ENCODE data around the gene AP4S1.
A peak's percentile ranks its signal among the peaks of the same experiment; 100 is the strongest.
"Not testable (repeated sequence)": the region's sequence is repeated elsewhere in the genome, so short reads cannot be mapped to it uniquely, and the experiment has no call there.

Gene AP4S1

DNA sequence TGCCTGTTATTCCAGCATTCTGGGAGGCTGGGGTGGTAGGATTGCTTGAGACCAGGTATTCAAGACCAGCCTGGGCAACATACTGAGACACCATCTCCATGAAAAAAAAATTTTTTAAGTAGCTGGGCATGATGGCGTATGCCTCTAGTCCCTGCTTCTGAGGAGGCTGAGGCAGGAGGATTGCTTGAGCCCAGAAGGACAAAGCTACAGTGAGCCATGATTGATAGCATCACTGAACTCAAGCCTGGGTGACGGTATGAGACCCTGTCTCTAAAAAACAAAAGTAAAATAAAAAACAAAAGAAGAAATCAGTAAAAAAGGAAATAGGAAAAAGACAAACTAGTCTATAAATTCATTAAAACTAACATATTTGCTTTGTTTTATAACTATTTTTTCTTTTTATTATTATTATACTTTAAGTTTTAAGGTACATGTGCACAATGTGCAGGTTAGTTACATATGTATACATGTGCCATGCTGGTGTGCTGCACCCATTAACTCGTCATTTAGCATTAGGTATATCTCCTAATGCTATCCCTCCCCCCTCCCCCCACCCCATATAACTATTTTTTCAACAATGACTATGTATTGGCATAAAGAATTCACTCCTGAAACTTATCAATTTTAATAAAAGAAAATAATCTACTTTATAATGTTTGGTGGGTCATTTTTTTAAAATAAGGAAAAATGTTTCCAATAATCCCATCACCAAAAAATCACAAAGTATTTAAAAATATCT is 15.4 kb upstream of the AP4S1 start:
- no peak for DNase-seq

DNA sequence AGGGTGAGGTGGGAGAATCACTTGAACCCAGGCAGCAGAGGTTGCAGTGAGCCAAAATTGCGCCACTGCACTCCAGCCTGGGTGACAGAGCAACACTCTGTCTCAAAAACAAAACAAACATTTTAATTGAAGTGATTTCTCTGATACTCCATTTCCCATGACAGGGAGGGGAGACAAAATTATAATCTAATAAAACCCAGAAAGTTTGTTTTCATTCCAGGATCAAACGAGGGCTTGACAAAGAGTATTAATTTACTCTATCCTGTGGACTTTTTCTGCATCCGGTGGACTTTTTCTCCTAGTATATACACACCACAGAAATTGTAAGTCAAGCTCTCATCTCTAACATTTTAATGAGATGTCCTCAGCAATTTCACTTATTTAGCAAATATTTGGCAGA is 14.5 kb upstream of the AP4S1 start:
- no peak for DNase-seq

DNA sequence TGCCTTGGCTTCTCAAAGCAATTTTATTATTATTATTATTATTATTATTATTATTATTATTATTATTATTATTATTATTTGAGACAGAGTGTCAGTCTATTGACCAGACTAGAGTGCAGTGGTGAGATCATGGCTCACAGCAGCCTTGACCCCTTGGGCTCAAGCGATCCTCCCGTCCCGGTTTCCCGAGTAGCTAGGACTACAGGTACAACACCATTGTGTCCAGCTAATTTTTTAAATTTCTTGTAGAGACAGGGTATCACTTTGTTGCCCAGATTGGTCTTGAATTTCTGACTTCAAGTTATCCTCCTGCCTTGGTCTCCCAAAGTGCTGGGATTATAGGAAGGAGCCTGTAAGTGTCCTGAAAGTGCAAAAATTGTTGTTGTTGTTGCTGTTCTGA is 11.6 kb upstream of the AP4S1 start:
- DNase-seq = no peak

DNA sequence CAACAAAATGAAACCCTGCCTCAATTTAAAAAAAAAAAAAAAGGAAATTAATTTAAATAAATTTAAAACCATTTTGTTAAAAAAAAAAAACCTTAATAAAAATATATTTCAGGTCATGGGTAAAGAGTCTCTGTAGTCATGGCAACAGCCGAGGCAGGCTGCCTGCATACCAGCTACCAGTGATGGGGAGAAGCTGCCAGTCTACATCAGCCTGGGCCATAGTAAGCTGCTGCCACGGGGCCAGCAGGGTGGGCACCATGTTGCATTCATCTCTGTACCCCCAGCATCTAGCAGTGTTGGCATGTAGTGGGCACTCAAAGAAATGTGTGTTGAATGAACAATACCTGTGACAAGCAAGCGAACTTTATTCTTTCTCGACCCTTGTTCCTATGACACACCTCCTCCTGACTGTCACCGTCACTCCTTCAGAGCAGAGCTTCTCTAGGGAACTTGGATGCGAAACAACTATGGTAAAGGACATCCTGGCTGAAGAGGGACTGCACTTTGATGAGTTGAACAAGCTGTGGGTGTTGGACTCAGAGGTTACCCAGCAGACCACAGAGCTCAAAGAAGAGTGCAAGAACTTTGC is 7.3 kb upstream of the AP4S1 start:
- no peak for DNase-seq

DNA sequence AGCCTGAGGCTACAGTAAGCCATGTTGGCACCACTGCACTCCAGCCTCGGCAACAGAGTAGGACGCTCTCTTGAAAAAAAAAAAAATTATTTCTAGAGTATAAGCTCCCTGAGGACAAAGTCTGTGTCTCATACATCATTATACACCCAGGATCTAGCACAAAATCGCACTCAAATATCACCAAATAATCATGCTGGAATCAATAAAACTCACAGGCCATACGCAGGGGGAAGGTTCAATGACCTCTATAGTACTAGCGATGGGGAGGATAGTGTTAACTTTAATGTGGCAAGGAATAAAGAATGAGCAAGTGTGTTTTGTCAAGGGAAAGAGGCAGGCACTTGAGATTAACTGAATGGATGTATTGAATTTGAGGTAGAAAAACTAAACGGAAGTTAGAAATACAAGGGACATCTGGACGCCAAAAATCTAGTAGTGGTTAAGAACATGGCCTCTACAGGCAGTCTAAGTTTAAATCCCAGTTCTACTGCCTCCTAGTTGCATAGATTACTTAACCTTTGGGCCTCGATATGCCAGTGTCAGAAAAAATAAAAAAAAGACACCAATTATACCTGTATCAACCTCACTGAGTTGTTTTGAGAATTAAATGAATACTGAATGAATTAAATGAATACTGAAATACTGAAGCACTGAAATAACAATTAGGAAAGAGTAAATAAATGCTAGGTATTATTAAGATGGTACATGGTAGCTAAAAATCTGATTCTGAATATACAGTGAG is 4.4 kb upstream of the AP4S1 start:
- DNase-seq = no peak

DNA sequence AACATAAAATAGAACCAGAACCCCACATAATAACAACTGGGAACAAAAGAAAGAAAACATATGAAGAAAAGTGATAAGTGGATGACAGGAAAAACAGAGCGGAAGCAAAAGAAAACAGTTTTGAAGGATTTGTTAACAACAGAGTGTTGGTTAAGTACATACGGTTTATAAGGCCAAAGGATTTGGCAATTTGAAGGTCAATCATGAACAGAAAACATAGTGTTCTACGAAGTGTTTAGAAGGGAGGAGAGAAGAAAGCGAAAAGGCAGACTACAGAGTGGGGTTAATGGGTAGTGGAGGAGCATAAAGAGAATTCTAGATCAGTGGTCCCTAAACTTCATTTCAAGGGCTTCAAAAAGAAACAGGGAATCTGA is 3.9 kb upstream of the AP4S1 start:
- no peak for DNase-seq

DNA sequence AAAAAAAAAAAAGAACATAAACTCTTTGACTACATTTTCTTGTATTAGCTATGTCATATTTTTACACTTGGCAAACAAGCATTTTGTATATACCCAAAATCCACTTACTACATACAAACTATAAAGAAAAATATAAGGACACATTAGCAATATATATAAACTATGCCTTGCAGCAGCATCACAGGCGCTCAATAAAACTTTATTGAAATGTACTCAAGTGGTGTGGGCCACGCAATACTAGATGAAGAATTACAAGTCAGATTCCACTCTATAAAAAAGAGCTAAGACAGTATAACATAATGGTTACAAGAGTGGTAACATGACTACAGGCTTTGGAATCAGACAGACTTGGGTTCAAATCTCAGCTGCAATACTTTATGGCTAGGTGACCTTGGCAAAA is 3.1 kb upstream of the AP4S1 start:
- DNase-seq = no peak

DNA sequence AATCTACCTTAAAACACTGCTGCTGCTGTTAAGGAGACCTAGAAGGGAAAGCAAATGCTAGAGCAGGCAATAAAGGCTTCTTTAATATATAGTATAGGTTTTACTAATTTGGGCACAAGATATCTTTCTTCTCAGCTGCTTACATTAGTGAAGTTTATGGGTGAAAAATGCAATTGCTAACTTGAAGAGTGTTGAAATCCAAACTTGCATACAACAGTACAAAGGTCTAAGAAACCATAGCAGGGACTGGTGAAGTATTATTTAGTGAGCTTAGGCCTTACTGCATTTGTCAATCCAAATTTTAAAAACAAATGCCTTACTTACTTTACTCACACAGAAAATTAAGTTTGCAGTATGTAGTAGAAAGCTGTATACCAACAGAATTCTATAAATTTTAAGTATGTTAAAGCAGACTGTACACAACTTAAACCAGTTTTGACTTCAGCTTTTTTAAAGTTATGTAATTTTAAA is 1.4 kb upstream of the AP4S1 start:
- no peak for DNase-seq

DNA sequence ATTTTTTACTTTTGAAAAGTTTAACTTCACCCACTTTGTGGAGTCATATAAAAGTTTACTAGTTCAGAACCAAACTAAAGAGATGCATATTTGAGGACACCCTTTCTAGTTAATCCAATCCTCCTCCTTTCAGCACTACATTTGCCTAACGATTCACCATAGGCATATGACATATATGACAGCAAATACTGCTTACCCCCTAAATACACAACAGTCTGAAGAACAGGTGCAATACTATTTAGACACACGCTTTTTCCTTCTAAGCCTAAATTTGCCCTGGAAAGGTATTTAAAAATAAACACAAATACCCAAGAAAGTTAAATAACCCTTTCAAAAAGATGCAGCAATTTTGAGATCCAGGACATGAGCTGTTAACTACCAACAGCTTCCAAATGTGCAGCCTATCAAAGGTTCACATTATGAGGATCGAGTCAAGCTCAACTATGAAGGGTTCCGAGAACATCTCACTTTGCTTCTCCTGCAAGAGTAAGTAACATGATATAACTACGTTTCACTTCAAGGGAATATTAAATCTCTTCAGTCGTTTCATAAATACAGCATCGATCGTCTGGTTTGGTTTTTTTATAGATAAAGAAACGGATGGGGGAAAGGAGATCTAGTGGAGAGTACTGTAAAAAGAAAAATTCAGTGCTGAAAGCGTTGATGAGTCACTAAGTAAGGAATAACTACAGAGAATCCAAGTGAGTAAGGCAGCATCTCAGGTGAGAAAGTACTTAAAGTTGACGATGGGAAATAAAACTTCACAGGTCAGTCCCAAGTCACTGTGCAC is 677 bp upstream of the AP4S1 start:
- DNase-seq = no peak

DNA sequence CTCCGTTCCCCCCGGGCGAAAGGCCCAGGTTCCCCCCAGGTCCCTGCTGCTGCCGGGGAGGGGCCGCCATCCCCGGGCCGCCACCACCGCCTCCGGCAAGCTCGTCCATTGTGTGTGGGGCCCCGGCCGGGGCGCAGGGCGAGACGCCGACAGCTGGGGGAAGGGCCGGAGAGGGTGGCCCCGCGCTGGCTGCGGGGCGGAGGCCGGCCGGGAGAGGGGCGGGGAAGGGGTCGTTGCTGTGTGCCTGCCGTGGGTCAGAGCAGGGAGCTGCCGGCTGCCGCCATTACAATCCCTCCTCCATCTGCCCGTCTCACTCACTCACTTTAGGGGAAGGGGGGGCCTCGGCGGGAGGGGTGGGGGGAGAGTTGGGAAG is 614 bp downstream of the AP4S1 start, which contains the start of gene STRN3:
Gene STRN3 (minus strand): TSS at position 303 of the 373 bp plus-strand sequence. CDS start 194 bp downstream, at position 109.
- no peak for DNase-seq

DNA sequence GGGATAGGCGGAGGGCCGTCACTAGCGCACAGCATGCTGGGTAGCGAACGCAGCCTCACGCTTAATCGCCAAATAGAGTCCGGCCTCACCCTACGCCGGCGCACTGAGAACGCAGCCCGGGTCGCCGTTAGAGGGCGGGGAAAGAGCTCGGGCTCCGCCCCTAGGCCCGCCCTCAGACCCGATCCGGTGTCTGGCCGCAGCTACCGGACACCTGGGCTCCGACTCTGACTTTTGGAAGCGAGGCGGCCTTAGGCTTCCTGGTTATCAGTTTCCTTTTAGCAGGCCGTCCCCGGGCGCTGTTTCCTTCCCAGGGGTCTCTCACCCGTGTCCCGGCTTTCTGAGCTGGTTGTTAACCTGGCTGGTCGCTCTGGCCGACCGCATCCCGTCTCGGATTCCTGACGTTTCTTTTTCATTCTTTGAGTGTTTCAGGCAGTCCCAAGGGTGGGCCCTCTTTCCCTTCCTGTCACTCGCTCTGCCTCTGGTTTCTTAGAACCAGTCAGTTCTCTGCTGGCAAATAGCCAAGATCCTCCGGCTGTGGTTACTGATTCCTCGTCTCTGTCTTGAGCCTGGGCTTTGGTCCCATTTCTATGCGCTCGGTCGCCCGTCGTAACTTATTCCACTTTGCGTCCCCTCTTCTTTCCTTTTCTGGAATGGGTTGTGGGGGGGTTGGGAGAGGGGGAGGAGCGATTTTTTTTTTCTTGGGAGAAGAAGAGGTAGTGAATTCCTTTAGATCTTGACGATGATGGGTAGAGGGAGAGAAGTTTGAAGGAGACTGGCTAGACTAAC is 1.2 kb downstream of the AP4S1 start:
- peak; percentile 95 for DNase-seq

DNA sequence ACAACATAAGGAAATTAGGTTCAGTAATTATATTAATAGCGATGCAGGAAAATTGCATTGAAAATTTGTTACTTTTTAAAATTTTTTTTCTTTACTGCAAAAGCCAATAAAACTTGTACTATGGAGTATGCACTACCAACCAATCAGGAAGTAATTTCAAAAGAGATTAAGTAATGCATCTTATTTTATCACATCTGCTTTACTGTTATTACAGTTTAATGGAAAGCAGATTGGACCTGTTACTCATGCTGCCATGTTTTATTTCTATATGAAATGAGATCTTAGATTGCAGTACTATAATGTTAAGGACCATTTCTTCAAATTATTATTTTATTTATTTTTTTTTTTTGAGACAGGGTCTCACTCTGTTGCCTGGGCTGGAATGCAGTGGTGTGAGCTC is 2.4 kb downstream of the AP4S1 start:
- DNase-seq = no peak

DNA sequence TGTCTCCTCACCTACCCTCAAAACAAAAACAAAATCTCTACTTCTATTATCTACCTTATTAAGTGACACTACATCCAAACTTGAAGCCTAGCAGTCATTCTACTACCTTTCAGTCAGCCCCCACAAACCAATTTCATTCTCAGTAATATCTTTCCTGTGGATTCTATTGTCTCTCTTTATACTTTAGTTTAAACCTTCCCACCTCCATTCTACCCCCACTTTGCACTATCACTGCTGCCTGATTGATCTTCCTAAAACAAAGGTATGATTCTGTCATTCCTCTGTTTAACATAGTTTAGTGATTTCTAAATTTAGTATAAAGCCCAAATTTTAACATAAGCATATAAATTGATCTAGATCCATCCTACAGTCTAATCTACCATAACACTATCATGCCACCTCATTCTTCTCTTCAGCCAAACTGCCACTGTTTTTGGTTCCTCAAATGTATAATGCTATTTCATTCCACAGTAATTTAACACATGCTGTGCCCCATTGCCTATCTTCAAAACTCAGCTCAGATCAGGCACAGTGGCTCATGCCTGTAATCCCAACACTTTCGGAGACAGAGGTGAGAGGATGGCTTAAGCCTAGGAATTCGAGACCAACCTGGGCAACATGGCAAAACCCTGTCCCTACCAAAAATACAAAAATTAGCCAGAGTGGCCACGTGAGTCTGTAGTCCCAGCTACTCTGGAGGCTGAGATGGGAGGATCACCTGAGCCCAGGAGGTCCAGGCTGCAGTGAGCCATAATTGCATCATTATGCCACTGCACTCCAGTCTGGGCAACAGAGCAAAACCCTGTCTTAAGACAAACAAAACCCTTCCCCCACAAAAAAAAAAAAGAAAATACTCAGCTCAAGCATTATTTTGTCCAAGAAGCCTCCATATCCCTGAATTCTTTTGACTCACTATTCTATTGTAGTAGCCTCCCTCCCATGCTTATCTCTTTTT is 3.8 kb downstream of the AP4S1 start:
- DNase-seq = no peak

DNA sequence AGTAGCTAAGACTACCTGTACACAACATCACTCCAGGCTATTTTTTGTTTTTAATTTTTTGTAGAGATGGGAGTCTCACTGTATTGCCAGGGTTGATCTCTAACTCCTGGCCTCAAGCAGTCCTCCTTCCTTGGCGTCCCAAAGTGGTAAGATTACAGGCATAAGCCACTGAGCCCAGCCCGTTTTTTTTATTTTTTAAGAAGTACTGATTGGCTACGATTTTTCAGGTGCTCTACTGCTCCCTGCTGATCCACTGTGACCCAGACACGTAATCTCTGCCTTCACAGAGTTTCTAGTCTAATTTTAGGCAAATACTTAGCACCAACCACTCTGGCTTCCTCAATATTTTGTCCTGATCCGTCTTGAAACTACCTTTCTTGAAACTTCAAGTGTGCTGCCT is 5.0 kb downstream of the AP4S1 start:
- DNase-seq = no peak

DNA sequence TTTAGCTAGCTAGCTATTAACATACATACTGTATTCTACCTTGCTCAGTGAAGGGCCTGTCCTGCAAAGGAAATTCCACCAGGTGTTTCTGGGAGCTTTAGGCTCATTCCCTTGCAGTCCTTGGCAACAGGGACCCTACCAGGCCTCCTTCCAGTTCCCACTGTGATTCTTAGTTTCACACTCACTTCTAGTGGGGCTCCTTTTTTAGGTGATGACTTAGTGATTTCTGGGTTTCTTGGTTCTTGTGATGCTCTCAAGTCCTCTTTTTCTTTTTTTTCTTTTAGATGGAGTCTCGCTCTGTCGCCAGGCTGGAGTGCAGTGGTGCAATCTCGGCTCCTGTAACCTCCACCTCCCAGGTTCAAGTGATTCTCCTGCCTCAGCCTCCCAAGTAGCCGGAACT is 11.1 kb downstream of the AP4S1 start:
- DNase-seq = no peak

DNA sequence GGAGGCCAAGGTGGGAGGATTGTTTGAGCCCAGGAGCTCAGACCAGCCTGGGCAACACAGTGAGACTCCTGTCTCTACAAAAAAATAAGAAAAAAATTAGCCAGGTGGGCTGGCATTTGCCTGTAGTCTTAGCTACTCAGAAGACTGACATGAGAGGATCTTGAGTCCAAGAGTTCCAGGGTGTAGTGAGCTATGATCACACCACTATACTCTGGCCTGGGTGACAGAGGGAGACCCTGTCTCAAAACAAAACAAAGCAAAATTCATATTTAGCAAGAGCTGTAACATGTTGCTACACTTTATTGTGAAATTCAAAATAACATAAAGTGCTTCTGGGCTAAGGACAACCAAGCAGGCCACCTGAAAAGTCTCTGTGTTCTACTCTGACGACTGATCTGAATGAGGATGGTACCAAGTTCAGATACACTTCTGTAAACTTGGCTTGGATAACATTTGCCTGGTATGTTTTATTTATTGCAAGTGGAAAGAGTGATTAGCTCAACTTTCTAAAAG is 12.3 kb downstream of the AP4S1 start:
- DNase-seq = no peak

DNA sequence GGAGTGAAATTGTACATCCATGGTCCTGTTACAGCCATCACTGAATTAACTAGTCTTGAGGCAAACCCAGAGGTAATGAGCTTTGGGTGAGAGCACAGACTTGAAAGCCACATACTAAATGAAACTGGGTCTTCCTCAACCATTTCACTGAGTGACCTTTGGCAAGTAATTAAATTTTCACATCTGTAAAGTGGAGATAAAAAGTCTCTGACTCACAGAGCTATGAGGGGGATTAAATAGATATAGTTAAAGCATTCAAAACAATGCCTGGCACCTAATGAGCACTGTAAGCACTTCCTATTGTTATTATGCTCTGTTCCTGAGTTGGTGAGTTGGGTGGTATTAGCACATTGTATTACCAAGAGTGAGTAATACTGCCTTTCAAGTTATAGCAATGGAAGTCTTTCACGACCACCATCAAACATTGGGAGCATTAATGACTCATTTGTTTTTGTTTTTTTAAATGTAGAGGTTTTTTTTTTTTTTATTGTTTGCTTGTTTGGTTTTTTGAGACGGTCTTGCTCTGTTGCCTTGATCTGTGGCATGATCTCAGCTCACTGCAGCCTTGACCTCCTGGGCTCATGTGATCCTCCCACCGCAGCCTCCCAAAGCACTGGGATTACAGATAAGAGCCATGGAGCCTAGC is 13.2 kb downstream of the AP4S1 start:
- no peak for DNase-seq

DNA sequence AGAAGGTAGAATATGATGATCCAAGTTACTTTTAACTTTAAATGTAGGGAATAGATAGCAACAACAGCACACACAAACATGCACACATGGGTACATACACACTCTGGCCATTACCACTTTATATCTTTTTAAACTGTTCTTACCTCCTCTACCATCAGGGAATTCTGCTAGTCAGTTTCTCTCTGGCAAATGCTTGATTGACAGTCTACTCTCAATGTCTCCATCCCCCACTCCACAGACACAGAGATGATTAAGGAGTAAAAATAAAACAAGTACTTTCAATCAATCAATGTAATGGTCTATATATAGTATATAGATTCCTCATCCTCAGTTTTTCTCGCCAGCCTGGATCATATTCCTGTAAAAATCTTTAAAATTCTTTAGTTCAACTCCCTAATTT is 16.9 kb downstream of the AP4S1 start:
- DNase-seq = no peak

DNA sequence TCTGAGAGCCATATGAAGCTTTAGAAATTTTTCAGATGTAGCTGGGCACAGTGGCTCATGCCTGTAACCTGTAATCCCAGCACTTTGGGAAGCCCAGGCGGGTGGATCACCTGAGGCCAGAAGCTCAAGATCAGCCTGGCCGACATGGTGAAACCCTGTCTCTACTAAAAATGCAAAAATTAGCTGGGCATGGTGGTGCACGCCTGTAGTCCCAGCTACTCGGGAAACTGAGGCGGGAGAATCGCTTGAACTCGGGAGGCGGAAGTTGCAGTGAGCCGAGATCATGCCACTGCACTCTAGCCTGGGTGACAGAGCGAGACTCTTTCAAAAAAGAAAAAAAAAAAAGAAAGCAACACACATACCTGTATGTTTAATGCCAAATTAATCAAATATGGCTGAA is 17.4 kb downstream of the AP4S1 start:
- DNase-seq = not testable (repeated sequence)

DNA sequence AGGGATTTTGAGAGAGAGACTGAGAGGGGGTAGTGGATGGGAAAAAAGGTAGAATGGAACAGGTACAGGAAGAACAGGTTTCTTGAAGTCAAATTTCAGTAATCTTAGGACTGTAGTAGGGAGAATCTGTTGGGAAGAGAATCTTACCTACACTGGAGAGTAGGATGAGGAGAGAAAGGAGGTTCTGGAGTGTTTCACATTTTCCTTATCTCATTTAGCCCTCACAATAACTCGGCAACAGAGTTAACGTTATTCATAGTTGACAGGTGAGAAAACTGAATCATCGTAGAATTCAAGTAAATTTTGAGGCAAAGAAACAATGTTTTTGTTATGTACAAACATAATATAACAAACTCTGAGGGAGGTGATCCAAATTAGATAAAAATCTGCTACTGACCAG is 17.9 kb downstream of the AP4S1 start:
- DNase-seq = no peak
